ENCODE results near the gene YLPM1.

Gene YLPM1

GRCh38 chr14:74821267-74821915, 58.3 kb downstream of the YLPM1 start:
- TF ChIP-seq EGR1 (IDR thresholded peaks at IDR 0.05) (no peak), RAD21 (IDR thresholded peaks at IDR 0.05; ENCODE audit: low read depth) (no peak), USF1 (IDR thresholded peaks at IDR 0.05) (no peak), EP300 (IDR thresholded peaks at IDR 0.05; ENCODE audit: borderline replicate concordance) (no peak), REST (IDR thresholded peaks at IDR 0.05; ENCODE audit: low read depth) (no peak), CREB1 (IDR thresholded peaks at IDR 0.05; ENCODE audit: low read depth) (no peak), MAX (IDR thresholded peaks at IDR 0.05) (no peak), ZBTB7A (IDR thresholded peaks at IDR 0.05; ENCODE audit: low read depth) (no peak), CEBPB (IDR thresholded peaks at IDR 0.05) (no peak), YY1 (IDR thresholded peaks at IDR 0.05; ENCODE audit: low read depth) (no peak), TCF12 (IDR thresholded peaks at IDR 0.05; ENCODE audit: low read depth) (no peak), FOXM1 (IDR thresholded peaks at IDR 0.05; ENCODE audit: borderline replicate concordance, low read depth) (no peak), NFIC (IDR thresholded peaks at IDR 0.05) (no peak), TAF1 (IDR thresholded peaks at IDR 0.05; ENCODE audit: low read depth) (no peak), TEAD4 (IDR thresholded peaks at IDR 0.05) (no peak)

GRCh38 chr14:74824997-74825396, 61.9 kb downstream of the YLPM1 start:
- TF ChIP-seq TEAD4 (IDR thresholded peaks at IDR 0.05): no peak
- no peak for TF ChIP-seq MAX (IDR thresholded peaks at IDR 0.05)
- no peak for TF ChIP-seq USF1 (IDR thresholded peaks at IDR 0.05)
- no peak for TF ChIP-seq EGR1 (IDR thresholded peaks at IDR 0.05)

GRCh38 chr14:74826574-74826973, 63.5 kb downstream of the YLPM1 start:
- TF ChIP-seq EP300 (IDR thresholded peaks at IDR 0.05; ENCODE audit: borderline replicate concordance): no peak
- TF ChIP-seq REST (IDR thresholded peaks at IDR 0.05; ENCODE audit: low read depth): no peak
- no peak for TF ChIP-seq USF1 (IDR thresholded peaks at IDR 0.05)
- TF ChIP-seq RAD21 (IDR thresholded peaks at IDR 0.05; ENCODE audit: low read depth): no peak
- TF ChIP-seq MAX (IDR thresholded peaks at IDR 0.05): no peak
- no peak for TF ChIP-seq ZBTB7A (IDR thresholded peaks at IDR 0.05; ENCODE audit: low read depth)
- TF ChIP-seq EGR1 (IDR thresholded peaks at IDR 0.05): no peak
- no peak for TF ChIP-seq TCF12 (IDR thresholded peaks at IDR 0.05; ENCODE audit: low read depth)

GRCh38 chr14:74829251-74829650, 66.1 kb downstream of the YLPM1 start:
- TF ChIP-seq YY1 (IDR thresholded peaks at IDR 0.05; ENCODE audit: low read depth) (no peak), EP300 (IDR thresholded peaks at IDR 0.05; ENCODE audit: borderline replicate concordance) (no peak), ZBTB7A (IDR thresholded peaks at IDR 0.05; ENCODE audit: low read depth) (no peak), TAF1 (IDR thresholded peaks at IDR 0.05; ENCODE audit: low read depth) (no peak), REST (IDR thresholded peaks at IDR 0.05; ENCODE audit: low read depth) (no peak), NFIC (IDR thresholded peaks at IDR 0.05) (no peak), FOXM1 (IDR thresholded peaks at IDR 0.05; ENCODE audit: borderline replicate concordance, low read depth) (no peak), CEBPB (IDR thresholded peaks at IDR 0.05) (no peak), RAD21 (IDR thresholded peaks at IDR 0.05; ENCODE audit: low read depth) (no peak), EGR1 (IDR thresholded peaks at IDR 0.05) (no peak), MAX (IDR thresholded peaks at IDR 0.05) (no peak), TEAD4 (IDR thresholded peaks at IDR 0.05) (no peak), CREB1 (IDR thresholded peaks at IDR 0.05; ENCODE audit: low read depth) (no peak), TCF12 (IDR thresholded peaks at IDR 0.05; ENCODE audit: low read depth) (no peak), USF1 (IDR thresholded peaks at IDR 0.05) (no peak)

Measured in Ishikawa (cell line).